HepG2 (cell line): ENCODE measurements around the gene ZFP62. TPM values are rescaled to one million over a fixed set of nuclear protein-coding genes. Genes with fewer than 3 reads are reported as not detected.

Source experiments
- ATF7-NPFF ChIP-seq: sonication (generic); formaldehyde crosslinking; IDR thresholded peaks from 2 replicates; pipeline ENCODE4 v1.8.1; 2023; ENCODE audit warnings: mild to moderate bottlenecking, low read depth, missing genetic modification reagents, moderate library complexity
- BCL6 ChIP-seq: IDR thresholded peaks from 2 replicates; pipeline ENCODE4 v1.6.1; 2016; ENCODE audit warnings: missing genetic modification reagents, missing compliant biosample characterization
- BORCS8-MEF2B ChIP-seq: sonication (generic); formaldehyde crosslinking; IDR thresholded peaks from 2 replicates; pipeline ENCODE4 v1.8.0; 2022; ENCODE audit warnings: mild to moderate bottlenecking, missing genetic modification reagents
- CENPX ChIP-seq: sonication (generic); formaldehyde crosslinking; IDR thresholded peaks from 2 replicates; pipeline ENCODE4 v1.9.0; 2021; ENCODE audit warnings: mild to moderate bottlenecking, missing genetic modification reagents, moderate library complexity
- HHEX ChIP-seq: IDR thresholded peaks from 2 replicates; pipeline ENCODE4 v1.6.1; 2016; ENCODE audit warnings: control low read depth
- MAFG ChIP-seq: sonication (generic); formaldehyde crosslinking; IDR thresholded peaks from 2 replicates; pipeline ENCODE4 v1.5.1; 2020; ENCODE audit warnings: mild to moderate bottlenecking, missing genetic modification reagents
- RBAK ChIP-seq: sonication (generic); formaldehyde crosslinking; IDR thresholded peaks from 2 replicates; pipeline ENCODE4 v1.5.1; 2020; ENCODE audit warnings: mild to moderate bottlenecking, missing genetic modification reagents
- RFX3 ChIP-seq: IDR thresholded peaks from 2 replicates; pipeline ENCODE4 v1.6.1; 2016; ENCODE audit warnings: missing biosample characterization, missing genetic modification reagents
- RXRB ChIP-seq: IDR thresholded peaks from 2 replicates; pipeline ENCODE4 v1.6.1; 2016; ENCODE audit warnings: borderline replicate concordance, missing genetic modification reagents, missing compliant biosample characterization
- SAFB2 ChIP-seq: sonication (generic); formaldehyde crosslinking; IDR thresholded peaks from 2 replicates; pipeline ENCODE4 v1.5.1; 2020; ENCODE audit warnings: missing genetic modification reagents, low read depth, mild to moderate bottlenecking, borderline replicate concordance
- SRSF1 ChIP-seq: fragments of 200-400 bp; formaldehyde crosslinking; optimal IDR thresholded peaks from 2 replicates; pipeline ENCODE3; 2017; ENCODE audit warnings: mild to moderate bottlenecking, low read depth, low read length, moderate library complexity
- ZFP36L1 ChIP-seq: sonication (generic); formaldehyde crosslinking; IDR thresholded peaks from 2 replicates; pipeline ENCODE4 v1.8.0; 2022; ENCODE audit warnings: mild to moderate bottlenecking, missing genetic modification reagents, moderate library complexity
- ZNF367 ChIP-seq: sonication (generic); formaldehyde crosslinking; IDR thresholded peaks from 2 replicates; pipeline ENCODE4 v1.4.0; 2020; ENCODE audit warnings: missing genetic modification reagents, borderline replicate concordance
- ZNF383 ChIP-seq: sonication (generic); formaldehyde crosslinking; IDR thresholded peaks from 2 replicates; pipeline ENCODE4 v1.4.0; 2020; ENCODE audit warnings: missing genetic modification reagents, mild to moderate bottlenecking, borderline replicate concordance
- ZNF451 ChIP-seq: sonication (generic); formaldehyde crosslinking; IDR thresholded peaks from 2 replicates; pipeline ENCODE4 v1.5.0; 2020; ENCODE audit warnings: mild to moderate bottlenecking, missing genetic modification reagents
- ZNF496 ChIP-seq: sonication (generic); formaldehyde crosslinking; IDR thresholded peaks from 2 replicates; pipeline ENCODE4 v1.8.1; 2023; ENCODE audit warnings: mild to moderate bottlenecking, moderate library complexity, missing genetic modification reagents; ENCODE audit not compliant: insufficient replicate concordance
- ZNF501 ChIP-seq: sonication (generic); formaldehyde crosslinking; IDR thresholded peaks from 2 replicates; pipeline ENCODE4 v1.5.1; 2020; ENCODE audit warnings: mild to moderate bottlenecking, moderate library complexity, missing genetic modification reagents
- ZNF598 ChIP-seq: sonication (generic); formaldehyde crosslinking; IDR thresholded peaks from 2 replicates; pipeline ENCODE4 v1.5.1; 2020; ENCODE audit warnings: mild to moderate bottlenecking, missing genetic modification reagents, borderline replicate concordance
- ZNF891 ChIP-seq: sonication (generic); formaldehyde crosslinking; IDR thresholded peaks from 2 replicates; pipeline ENCODE4 v1.5.0; 2020; ENCODE audit warnings: mild to moderate bottlenecking, missing genetic modification reagents
- ZSCAN9 ChIP-seq: IDR thresholded peaks from 2 replicates; pipeline ENCODE4 v1.6.1; 2016; ENCODE audit warnings: borderline replicate concordance
- polyA plus RNA-seq, 8 experiments: library from polyadenylated mRNA; depleted of rRNA in 3 of 8; stranded (reverse) in 7 of 8; unstranded in 1 of 8; fragments of >200 nt; fragmentation: Illumina TruSeq in 4 of 8; extraction: Trizol in 4 of 8; gene quantifications; 2 replicates each; pipeline versions ENCODE4 v1.2.1 to v1.2.3, GENCODE V29; 2011 to 2016; ENCODE audit warnings: low read depth in 4 of 8, missing spikeins in 1 of 8, mixed read lengths in 1 of 8; ENCODE audit not compliant: insufficient read depth in 1 of 8
- total RNA-seq, 5 experiments: library from RNA; depleted of rRNA; stranded (reverse); fragments of >200 nt; fragmentation: Illumina TruSeq; extraction: Trizol; gene quantifications; 2 replicates each; pipeline ENCODE4 v1.2.3, GENCODE V29; 2016; ENCODE audit warnings: low read depth in 1 of 5
- TF ChIP-seq, protein P1 (sequence below): sonication (generic); formaldehyde crosslinking; IDR thresholded peaks from one replicate; pipeline ENCODE4 v1.5.1; 2020; ENCODE audit warnings: mild to moderate bottlenecking, missing genetic modification reagents; ENCODE audit errors: not compliant biosample characterization

The ZFP62 gene
- total and polyA plus RNA-seq, 2 of the 13 experiments (the other 11 are each of a cell fraction or from before 2014, with no cell fraction given): 8.2 to 19.4 TPM

DNA sequence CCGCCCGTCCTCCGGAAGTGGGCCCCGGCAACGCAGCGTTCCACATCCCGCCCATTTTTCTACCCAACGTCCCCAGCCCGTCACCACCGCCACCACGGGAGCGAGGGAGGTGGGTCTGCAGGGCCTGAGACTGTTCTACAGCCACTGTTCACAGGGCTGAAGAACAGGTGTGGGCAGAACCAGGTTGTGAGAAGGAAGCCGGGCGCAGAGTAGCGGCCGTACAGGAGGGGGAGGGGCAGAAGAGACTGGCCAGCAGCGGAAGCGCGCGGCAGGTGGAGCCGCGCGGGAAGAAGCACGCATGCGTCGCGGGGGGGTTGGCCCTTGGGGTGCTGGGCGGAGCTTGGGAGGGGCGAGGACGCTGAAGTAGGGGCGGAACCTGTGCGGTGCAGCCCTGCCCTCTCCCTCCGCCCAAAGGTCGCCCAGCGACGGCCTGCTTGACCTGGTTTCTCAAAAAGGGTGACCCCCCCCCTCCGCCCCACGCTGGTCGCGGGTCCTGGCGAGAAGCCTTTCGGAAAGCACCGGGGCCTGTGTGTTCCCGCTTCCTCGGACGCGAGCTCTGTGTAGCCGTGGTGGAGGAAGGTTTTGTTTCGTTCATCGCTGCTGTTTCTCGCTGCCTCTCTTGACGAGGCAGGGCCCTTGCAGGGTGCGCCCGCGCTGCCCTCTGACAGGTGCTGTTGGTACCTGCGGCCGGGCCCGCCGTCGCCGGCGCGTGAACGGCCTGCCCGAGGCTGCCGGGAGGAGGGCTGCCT, 50.7 kb downstream of the ZFP62 start (continued):
- peak; percentile 95; the same call in 1 of the 2 replicates for TF ChIP-seq ZNF383 (CRISPR knock-in tag)
- peak; percentile 80; the same call in 1 of the 2 replicates for TF ChIP-seq SAFB2
- peak; percentile 68; the same call in 1 of the 2 replicates for TF ChIP-seq ZNF598
- TF ChIP-seq SRSF1: peak; percentile 55
- TF ChIP-seq MAFG (CRISPR knock-in tag): no peak
- 0 out of 2 replicates have a peak, but pooled peaks have one; percentile 35 for TF ChIP-seq RFX3 (CRISPR knock-in tag)
- no peak for TF ChIP-seq HHEX (CRISPR knock-in tag)
- TF ChIP-seq ZNF367 (CRISPR knock-in tag): no peak
- TF ChIP-seq, protein P1, sequence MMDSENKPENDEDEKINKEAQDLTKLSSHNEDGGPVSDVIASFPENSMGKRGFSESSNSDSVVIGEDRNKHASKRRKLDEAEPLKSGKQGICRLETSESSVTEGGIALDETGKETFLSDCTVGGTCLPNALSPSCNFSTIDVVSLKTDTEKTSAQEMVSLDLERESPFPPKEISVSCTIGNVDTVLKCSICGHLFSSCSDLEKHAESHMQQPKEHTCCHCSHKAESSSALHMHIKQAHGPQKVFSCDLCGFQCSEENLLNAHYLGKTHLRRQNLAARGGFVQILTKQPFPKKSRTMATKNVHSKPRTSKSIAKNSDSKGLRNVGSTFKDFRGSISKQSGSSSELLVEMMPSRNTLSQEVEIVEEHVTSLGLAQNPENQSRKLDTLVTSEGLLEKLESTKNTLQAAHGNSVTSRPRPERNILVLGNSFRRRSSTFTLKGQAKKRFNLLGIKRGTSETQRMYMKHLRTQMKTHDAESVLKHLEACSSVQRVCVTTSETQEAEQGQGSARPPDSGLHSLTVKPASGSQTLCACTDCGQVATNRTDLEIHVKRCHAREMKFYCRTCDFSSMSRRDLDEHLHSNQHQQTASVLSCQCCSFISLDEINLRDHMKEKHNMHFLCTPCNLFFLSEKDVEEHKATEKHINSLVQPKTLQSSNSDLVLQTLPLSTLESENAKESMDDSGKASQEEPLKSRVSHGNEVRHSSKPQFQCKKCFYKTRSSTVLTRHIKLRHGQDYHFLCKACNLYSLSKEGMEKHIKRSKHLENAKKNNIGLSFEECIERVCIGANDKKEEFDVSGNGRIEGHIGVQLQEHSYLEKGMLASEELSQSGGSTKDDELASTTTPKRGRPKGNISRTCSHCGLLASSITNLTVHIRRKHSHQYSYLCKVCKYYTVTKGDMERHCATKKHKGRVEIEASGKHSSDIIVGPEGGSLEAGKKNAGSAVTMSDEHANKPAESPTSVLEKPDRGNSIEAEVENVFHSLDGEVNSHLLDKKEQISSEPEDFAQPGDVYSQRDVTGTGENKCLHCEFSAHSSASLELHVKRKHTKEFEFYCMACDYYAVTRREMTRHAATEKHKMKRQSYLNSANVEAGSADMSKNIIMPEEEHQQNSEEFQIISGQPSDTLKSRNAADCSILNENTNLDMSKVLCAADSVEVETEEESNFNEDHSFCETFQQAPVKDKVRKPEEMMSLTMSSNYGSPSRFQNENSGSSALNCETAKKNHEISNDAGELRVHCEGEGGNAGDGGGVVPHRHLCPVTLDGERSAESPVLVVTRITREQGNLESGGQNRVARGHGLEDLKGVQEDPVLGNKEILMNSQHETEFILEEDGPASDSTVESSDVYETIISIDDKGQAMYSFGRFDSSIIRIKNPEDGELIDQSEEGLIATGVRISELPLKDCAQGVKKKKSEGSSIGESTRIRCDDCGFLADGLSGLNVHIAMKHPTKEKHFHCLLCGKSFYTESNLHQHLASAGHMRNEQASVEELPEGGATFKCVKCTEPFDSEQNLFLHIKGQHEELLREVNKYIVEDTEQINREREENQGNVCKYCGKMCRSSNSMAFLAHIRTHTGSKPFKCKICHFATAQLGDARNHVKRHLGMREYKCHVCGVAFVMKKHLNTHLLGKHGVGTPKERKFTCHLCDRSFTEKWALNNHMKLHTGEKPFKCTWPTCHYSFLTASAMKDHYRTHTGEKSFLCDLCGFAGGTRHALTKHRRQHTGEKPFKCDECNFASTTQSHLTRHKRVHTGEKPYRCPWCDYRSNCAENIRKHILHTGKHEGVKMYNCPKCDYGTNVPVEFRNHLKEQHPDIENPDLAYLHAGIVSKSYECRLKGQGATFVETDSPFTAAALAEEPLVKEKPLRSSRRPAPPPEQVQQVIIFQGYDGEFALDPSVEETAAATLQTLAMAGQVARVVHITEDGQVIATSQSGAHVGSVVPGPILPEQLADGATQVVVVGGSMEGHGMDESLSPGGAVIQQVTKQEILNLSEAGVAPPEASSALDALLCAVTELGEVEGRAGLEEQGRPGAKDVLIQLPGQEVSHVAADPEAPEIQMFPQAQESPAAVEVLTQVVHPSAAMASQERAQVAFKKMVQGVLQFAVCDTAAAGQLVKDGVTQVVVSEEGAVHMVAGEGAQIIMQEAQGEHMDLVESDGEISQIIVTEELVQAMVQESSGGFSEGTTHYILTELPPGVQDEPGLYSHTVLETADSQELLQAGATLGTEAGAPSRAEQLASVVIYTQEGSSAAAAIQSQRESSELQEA (CRISPR knock-in tag): peak; percentile 65
- 0 out of 2 replicates have a peak, but pooled peaks have one; percentile 15 for TF ChIP-seq ZSCAN9 (CRISPR knock-in tag)
- TF ChIP-seq ZNF451: no peak; the same call in 1 of the 2 replicates
- TF ChIP-seq BORCS8-MEF2B: peak; percentile 60
- TF ChIP-seq BCL6 (CRISPR knock-in tag): peak; percentile 8; the same call in 1 of the 2 replicates
- TF ChIP-seq ZNF891: peak; percentile 78; the same call in 1 of the 2 replicates
- peak; percentile 47; the same call in 1 of the 2 replicates for TF ChIP-seq ATF7-NPFF (CRISPR knock-in tag)
- no peak for TF ChIP-seq ZFP36L1 (CRISPR knock-in tag)
- no peak for TF ChIP-seq RBAK
- peak; percentile 49 for TF ChIP-seq RXRB (CRISPR knock-in tag)
- peak; percentile 92 for TF ChIP-seq ZNF501 (CRISPR knock-in tag)
- TF ChIP-seq CENPX (CRISPR knock-in tag): no peak
- no peak for TF ChIP-seq ZNF496
